Measurements from ENCODE around the gene NFYA. TPM values are rescaled to one million over a fixed set of nuclear protein-coding genes. Genes with fewer than 3 reads are reported as not detected.

The NFYA gene
- total RNA-seq, 3 donors from 2014 or later = 28.6 to 33.4 (median 29.8) TPM

- H3K4me1 ChIP-seq = peaks cover 0 to 8% of the 10 kb centered on the region in 2 donors
- DNase-seq (ENCODE audit: low spot score in 2 of 2) = peak; percentile 87 to 88
- H3K4me3 ChIP-seq = peak overlapping the region; percentile 78 to 99 (median 90)
- TF ChIP-seq POLR2AphosphoS5 (IDR thresholded peaks at IDR 0.05) = peak in 2 of 3 donors; percentile 74 to 76
- peak in 1 of 3 donors; percentile 35 for TF ChIP-seq CTCF (IDR thresholded peaks at IDR 0.05)
- no peak for TF ChIP-seq POLR2A (IDR thresholded peaks at IDR 0.05)
- H3K27ac ChIP-seq = peak overlapping the region; percentile 99
- H3K9me3 ChIP-seq = no peaks in the 10 kb centered on the region
- no peaks in the 10 kb centered on the region for H3K27me3 ChIP-seq
- intact Hi-C loops (cut with DNase I; ENCODE audit: low total_unique reads) = loop anchor here (5.0 kb wide), 1 partner anchor 1184 kb away; no protein-coding TSS in a partner anchor
- no peaks in the 10 kb centered on the region for H3K36me3 ChIP-seq
These were observed 611 bp downstream of the NFYA start for GRCh38 chr6:41073203-41073967.

- Histone ChIP-seq H3K36me3 (no peaks in the 10 kb centered on the region), H3K4me3 (peak overlapping the region; percentile 78 to 99 (median 90)), H3K9me3 (no peaks in the 10 kb centered on the region), H3K4me1 (peaks cover 0 to 8% of the 10 kb centered on the region in 2 donors), H3K27ac (peak overlapping the region; percentile 99), H3K27me3 (no peaks in the 10 kb centered on the region)
- TF ChIP-seq POLR2AphosphoS5 (IDR thresholded peaks at IDR 0.05) (no peak), CTCF (IDR thresholded peaks at IDR 0.05) (no peak), POLR2A (IDR thresholded peaks at IDR 0.05) (no peak)
- intact Hi-C loops (cut with DNase I; ENCODE audit: low total_unique reads) = loop anchor here (5.0 kb wide), 1 partner anchor 1183 kb away; no protein-coding TSS in a partner anchor
- DNase-seq (ENCODE audit: low spot score in 2 of 2) = no peak
These were observed 1.4 kb downstream of the NFYA start for GRCh38 chr6:41073968-41074691.

GRCh38 chr6:41074692-41075436, 2.1 kb downstream of the NFYA start:
- H3K27me3 ChIP-seq = no peaks in the 10 kb centered on the region
- DNase-seq (ENCODE audit: low spot score in 2 of 2) = no peak
- H3K27ac ChIP-seq = peak overlapping the region; percentile 99
- H3K4me1 ChIP-seq = peaks cover 0 to 8% of the 10 kb centered on the region in 2 donors
- no peaks in the 10 kb centered on the region for H3K36me3 ChIP-seq
- intact Hi-C loops (cut with DNase I; ENCODE audit: low total_unique reads) = loop anchor here (5.0 kb wide), 1 partner anchor 1182 kb away; no protein-coding TSS in a partner anchor
- no peak for TF ChIP-seq POLR2A (IDR thresholded peaks at IDR 0.05)
- TF ChIP-seq CTCF (IDR thresholded peaks at IDR 0.05) = no peak
- no peak for TF ChIP-seq POLR2AphosphoS5 (IDR thresholded peaks at IDR 0.05)
- H3K9me3 ChIP-seq = no peaks in the 10 kb centered on the region
- H3K4me3 ChIP-seq = peak overlapping the region; percentile 78 to 99 (median 90)

- Histone ChIP-seq H3K4me3 (no peak overlapping the region), H3K9me3 (no peaks in the 10 kb centered on the region), H3K4me1 (peaks cover 0 to 2% of the 10 kb centered on the region in 2 donors), H3K27ac (peak overlapping the region in 1 of 2 donors; percentile 99), H3K36me3 (no peaks in the 10 kb centered on the region), H3K27me3 (no peaks in the 10 kb centered on the region)
- no peak for TF ChIP-seq POLR2AphosphoS5 (IDR thresholded peaks at IDR 0.05)
- no peak for TF ChIP-seq POLR2A (IDR thresholded peaks at IDR 0.05)
- no peak for TF ChIP-seq CTCF (IDR thresholded peaks at IDR 0.05)
- intact Hi-C loops (cut with DNase I; ENCODE audit: low total_unique reads) = no loop called here
- DNase-seq (ENCODE audit: low spot score in 2 of 2) = no peak
These were observed 3.2 kb downstream of the NFYA start for GRCh38 chr6:41075651-41076626.
